RWPE2 (cell line): ENCODE results near the gene CEP72.
"Not testable (repeated sequence)": the region's sequence is repeated elsewhere in the genome, so short reads cannot be mapped to it uniquely, and the experiment has no call there.

Experiments used
- ATAC-seq: fragments of 200-7000 bp; cut with Tn5 transposase; 3 replicates; pipeline ENCODE4 v1.9.1; 2021; ENCODE audit warnings: low read depth
- DNase-seq: peaks from one replicate; pipeline ENCODE4 v3.0.0-alpha.2; 2020; ENCODE audit warnings: low spot score
- H3K27ac ChIP-seq: fragments of 450-650 bp; 2 replicates; pipeline ENCODE4 v1.5.1; 2017; ENCODE audit warnings: mild to moderate bottlenecking; ENCODE audit not compliant: poor library complexity, severe bottlenecking
- H3K27me3 ChIP-seq: fragments of 250-450 bp; sonication (Bioruptor Pico); 2 replicates; pipeline ENCODE4 v1.5.1; 2021; ENCODE audit warnings: mild to moderate bottlenecking, moderate library complexity; ENCODE audit not compliant: insufficient read depth, poor library complexity, severe bottlenecking
- H3K36me3 ChIP-seq: fragments of 250-450 bp; sonication (Bioruptor Pico); 2 replicates; pipeline ENCODE4 v1.5.1; 2020; ENCODE audit warnings: low read depth, mild to moderate bottlenecking, moderate library complexity
- H3K4me1 ChIP-seq: fragments of 250-450 bp; sonication (Bioruptor Pico); 2 replicates; pipeline ENCODE4 v1.5.1; 2021; ENCODE audit warnings: mild to moderate bottlenecking, moderate library complexity; ENCODE audit not compliant: insufficient read depth, poor library complexity, severe bottlenecking
- H3K4me3 ChIP-seq: fragments of 250-450 bp; sonication (Bioruptor Pico); 2 replicates; pipeline ENCODE4 v1.5.1; 2021; ENCODE audit warnings: mild to moderate bottlenecking, moderate library complexity; ENCODE audit not compliant: severe bottlenecking
- H3K9me3 ChIP-seq: fragments of 250-450 bp; sonication (Bioruptor Pico); 2 replicates; pipeline ENCODE4 v1.5.1; 2021; ENCODE audit warnings: mild to moderate bottlenecking, moderate library complexity; ENCODE audit not compliant: severe bottlenecking
- CTCF ChIP-seq: fragments of 450-650 bp; IDR thresholded peaks from one replicate; pipeline ENCODE4 v1.5.1; 2017; ENCODE audit warnings: mild to moderate bottlenecking, moderate library complexity; ENCODE audit not compliant: poor library complexity, severe bottlenecking

Gene CEP72

GRCh38 chr5:626850-627249 lies 14.7 kb downstream of the CEP72 start:
- Histone ChIP-seq H3K4me1 (no peaks in the 10 kb centered on the region), H3K27me3 (no peaks in the 10 kb centered on the region), H3K4me3 (no peak overlapping the region), H3K36me3 (peaks cover 46% of the 10 kb centered on the region), H3K27ac (no peak overlapping the region), H3K9me3 (no peaks in the 10 kb centered on the region)
- DNase-seq (no peak), ATAC-seq (no peak)
- TF ChIP-seq CTCF, result no peak

- Histone ChIP-seq H3K27ac (no peak overlapping the region), H3K4me3 (no peak overlapping the region), H3K27me3 (no peaks in the 10 kb centered on the region), H3K4me1 (no peaks in the 10 kb centered on the region), H3K9me3 (no peaks in the 10 kb centered on the region), H3K36me3 (peaks cover 43% of the 10 kb centered on the region)
- no peak for TF ChIP-seq CTCF
- no peak for ATAC-seq
- DNase-seq, result peak; percentile 47
These were observed 15.7 kb downstream of the CEP72 start for GRCh38 chr5:627840-628239.

GRCh38 chr5:628351-629205 lies 16.4 kb downstream of the CEP72 start:
- H3K36me3 ChIP-seq, result peaks cover 44% of the 10 kb centered on the region
- DNase-seq, result peak; percentile 56
- not testable (repeated sequence) for H3K27me3 ChIP-seq, H3K27ac ChIP-seq, ATAC-seq, H3K9me3 ChIP-seq, H3K4me1 ChIP-seq, H3K4me3 ChIP-seq

GRCh38 chr5:633501-633955 lies 21.4 kb downstream of the CEP72 start:
- H3K4me3 ChIP-seq, result no peak overlapping the region
- DNase-seq (no peak), ATAC-seq (0 out of 3 replicates have a peak, but pooled peaks have one; percentile 21)
- H3K27ac ChIP-seq, result no peak overlapping the region
- no peak for TF ChIP-seq CTCF
- peaks cover 43% of the 10 kb centered on the region for H3K36me3 ChIP-seq
- H3K4me1 ChIP-seq, result no peaks in the 10 kb centered on the region
- no peaks in the 10 kb centered on the region for H3K9me3 ChIP-seq
- no peaks in the 10 kb centered on the region for H3K27me3 ChIP-seq

GRCh38 chr5:634191-634590 lies 22.1 kb downstream of the CEP72 start:
- ATAC-seq (no peak), DNase-seq (no peak)
- Histone ChIP-seq H3K4me3 (no peak overlapping the region), H3K27ac (no peak overlapping the region), H3K9me3 (no peaks in the 10 kb centered on the region), H3K4me1 (no peaks in the 10 kb centered on the region), H3K36me3 (peaks cover 45% of the 10 kb centered on the region), H3K27me3 (no peaks in the 10 kb centered on the region)
- no peak for TF ChIP-seq CTCF
